ENCODE results near the gene NXF1. TPM values are rescaled to one million over a fixed set of nuclear protein-coding genes. Genes with fewer than 3 reads are reported as not detected.

NXF1 gene
- total RNA-seq, 1 experiment from 2014 or later = 47.6 TPM

GRCh38 chr11:62852523-62853188 lies 47.4 kb upstream of the NXF1 start:
- no TSS peak for BruUV-seq (replicated peaks)
- H3K27ac Mint-ChIP-seq (ENCODE audit: low read depth, unreplicated experiment) = no peak overlapping the region
- DNase-seq (ENCODE audit: unreplicated experiment) = no peak
- H3K9me3 Mint-ChIP-seq (ENCODE audit: unreplicated experiment) = no peaks in the 10 kb centered on the region
- intact Hi-C loops (cut with micrococcal nuclease) = no loop called here
- peaks cover 60% of the 10 kb centered on the region for H3K36me3 Mint-ChIP-seq (ENCODE audit: insufficient read depth, unreplicated experiment)
- H3K4me1 Mint-ChIP-seq (ENCODE audit: insufficient read depth, unreplicated experiment) = peaks cover 20% of the 10 kb centered on the region
- no peaks in the 10 kb centered on the region for H3K27me3 Mint-ChIP-seq (ENCODE audit: insufficient read depth, unreplicated experiment)
- POLR2A ChIA-PET = interaction anchor here (0.8 to 9.9 kb wide), 16 partner anchors 8 to 279 kb away, joined by 3 to 344 read pairs (median 16); partner anchors contain the start of genes C11orf98, CSKMT, EEF1G and HNRNPUL2
- no peak for TF ChIP-seq CTCF (IDR thresholded peaks at IDR 0.05; ENCODE audit: unreplicated experiment)
- CTCF ChIA-PET = interaction anchor here (1.0 to 4.2 kb wide), 5 partner anchors 10 to 173 kb away, joined by 3 to 31 read pairs (median 6); partner anchors contain the start of gene SLC3A2
- peak overlapping the region; percentile 94 for H3K4me3 Mint-ChIP-seq (ENCODE audit: unreplicated experiment)

- CTCF ChIA-PET = interaction anchor here (1.0 to 1.3 kb wide), 3 partner anchors 9 to 172 kb away, joined by 3 to 6 read pairs (median 4); no protein-coding TSS in a partner anchor
- H3K4me3 Mint-ChIP-seq (ENCODE audit: unreplicated experiment) = peak overlapping the region; percentile 94
- no peak for DNase-seq (ENCODE audit: unreplicated experiment)
- H3K27me3 Mint-ChIP-seq (ENCODE audit: insufficient read depth, unreplicated experiment) = no peaks in the 10 kb centered on the region
- H3K36me3 Mint-ChIP-seq (ENCODE audit: insufficient read depth, unreplicated experiment) = peaks cover 60% of the 10 kb centered on the region
- TF ChIP-seq CTCF (IDR thresholded peaks at IDR 0.05; ENCODE audit: unreplicated experiment) = no peak
- no TSS peak for BruUV-seq (replicated peaks)
- peaks cover 16% of the 10 kb centered on the region for H3K4me1 Mint-ChIP-seq (ENCODE audit: insufficient read depth, unreplicated experiment)
- intact Hi-C loops (cut with micrococcal nuclease) = no loop called here
- POLR2A ChIA-PET = interaction anchor here (0.8 to 9.9 kb wide), 15 partner anchors 9 to 278 kb away, joined by 3 to 344 read pairs (median 4); partner anchors contain the start of genes C11orf98, CSKMT, EEF1G and HNRNPUL2
- H3K27ac Mint-ChIP-seq (ENCODE audit: low read depth, unreplicated experiment) = peak overlapping the region; percentile 52
- H3K9me3 Mint-ChIP-seq (ENCODE audit: unreplicated experiment) = no peaks in the 10 kb centered on the region
These were observed 46.7 kb upstream of the NXF1 start for GRCh38 chr11:62851807-62852522.

GRCh38 chr11:62850911-62851806 lies 45.9 kb upstream of the NXF1 start:
- Mint-ChIP-seq H3K27me3 (ENCODE audit: insufficient read depth, unreplicated experiment) (no peaks in the 10 kb centered on the region), H3K27ac (ENCODE audit: low read depth, unreplicated experiment) (peak overlapping the region; percentile 52), H3K9me3 (ENCODE audit: unreplicated experiment) (no peaks in the 10 kb centered on the region), H3K4me3 (ENCODE audit: unreplicated experiment) (peak overlapping the region; percentile 94), H3K36me3 (ENCODE audit: insufficient read depth, unreplicated experiment) (peaks cover 60% of the 10 kb centered on the region), H3K4me1 (ENCODE audit: insufficient read depth, unreplicated experiment) (peaks cover 16% of the 10 kb centered on the region)
- DNase-seq (ENCODE audit: unreplicated experiment) = peak; percentile 52
- no TSS peak for BruUV-seq (replicated peaks)
- ChIA-PET CTCF (interaction anchor here (0.8 to 2.0 kb wide), 6 partner anchors 8 to 171 kb away, joined by 3 to 10 read pairs (median 5); partner anchors contain the start of gene TMEM179B), POLR2A (interaction anchor here (0.6 to 9.9 kb wide), 19 partner anchors 8 to 277 kb away, joined by 3 to 344 read pairs (median 4); partner anchors contain the start of genes C11orf98, CSKMT, EEF1G and HNRNPUL2)
- no peak for TF ChIP-seq CTCF (IDR thresholded peaks at IDR 0.05; ENCODE audit: unreplicated experiment)
- intact Hi-C loops (cut with micrococcal nuclease) = no loop called here

All from MCF 10A (cell line).